ENCODE results near the gene TPP1.

DNA sequence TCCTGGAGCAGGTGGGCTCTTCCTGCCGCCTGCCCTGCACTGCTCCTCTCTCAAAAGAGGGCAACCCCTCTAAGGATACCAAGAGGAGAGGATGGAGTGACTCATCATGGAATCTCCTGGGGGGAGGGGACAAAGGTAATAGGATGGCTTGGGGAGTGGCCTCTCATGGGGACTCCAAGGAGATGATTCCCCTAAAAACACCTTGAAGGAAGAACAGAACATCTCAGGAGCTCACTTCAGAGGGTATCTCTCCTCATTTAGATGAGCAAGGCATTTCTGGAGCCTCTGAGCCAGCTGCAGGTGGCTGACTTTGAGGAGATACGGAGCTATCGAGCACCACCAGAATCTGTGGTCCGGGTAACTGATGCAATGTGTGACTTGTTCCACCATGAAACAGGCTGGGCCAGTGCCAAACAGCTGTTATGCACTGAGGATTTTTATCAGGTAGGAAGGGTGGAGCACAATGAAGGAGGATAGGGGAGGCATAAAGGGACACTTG is 56.1 kb downstream of the TPP1 start:
- TF ChIP-seq, protein P1, sequence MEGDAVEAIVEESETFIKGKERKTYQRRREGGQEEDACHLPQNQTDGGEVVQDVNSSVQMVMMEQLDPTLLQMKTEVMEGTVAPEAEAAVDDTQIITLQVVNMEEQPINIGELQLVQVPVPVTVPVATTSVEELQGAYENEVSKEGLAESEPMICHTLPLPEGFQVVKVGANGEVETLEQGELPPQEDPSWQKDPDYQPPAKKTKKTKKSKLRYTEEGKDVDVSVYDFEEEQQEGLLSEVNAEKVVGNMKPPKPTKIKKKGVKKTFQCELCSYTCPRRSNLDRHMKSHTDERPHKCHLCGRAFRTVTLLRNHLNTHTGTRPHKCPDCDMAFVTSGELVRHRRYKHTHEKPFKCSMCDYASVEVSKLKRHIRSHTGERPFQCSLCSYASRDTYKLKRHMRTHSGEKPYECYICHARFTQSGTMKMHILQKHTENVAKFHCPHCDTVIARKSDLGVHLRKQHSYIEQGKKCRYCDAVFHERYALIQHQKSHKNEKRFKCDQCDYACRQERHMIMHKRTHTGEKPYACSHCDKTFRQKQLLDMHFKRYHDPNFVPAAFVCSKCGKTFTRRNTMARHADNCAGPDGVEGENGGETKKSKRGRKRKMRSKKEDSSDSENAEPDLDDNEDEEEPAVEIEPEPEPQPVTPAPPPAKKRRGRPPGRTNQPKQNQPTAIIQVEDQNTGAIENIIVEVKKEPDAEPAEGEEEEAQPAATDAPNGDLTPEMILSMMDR (IDR thresholded peaks at IDR 0.05 in 4 of 5, conservative IDR thresholded peaks at IDR 0.05 in 1 of 5), result no peak
- no peak for TF ChIP-seq POLR2A (IDR thresholded peaks at IDR 0.05)
